Esophagus muscularis mucosa (tissue), 4 donors: ENCODE data around the gene EEF1AKMT3.

Experiments used
- EP300 ChIP-seq: sonication (generic); formaldehyde crosslinking; IDR thresholded peaks from one replicate; pipeline ENCODE4 v1.6.1; 2017; ENCODE audit warnings: antibody characterized with exemption
- POLR2A ChIP-seq: fragments of 450-650 bp; IDR thresholded peaks from one replicate; pipeline ENCODE4 v1.6.1; 2017; ENCODE audit warnings: antibody characterized with exemption, moderate library complexity, mild to moderate bottlenecking, low read depth
- POLR2AphosphoS5 ChIP-seq, 2 donors: sonication (generic); formaldehyde crosslinking; IDR thresholded peaks; one replicate each; pipeline ENCODE4 v1.6.1; 2017; ENCODE audit warnings: antibody characterized with exemption in 2 of 2
- TF ChIP-seq, protein P1 (sequence below), 3 experiments: fragments of 200-600 bp in 2 of 3; fragments of 450-650 bp in 1 of 3; sonication (generic) in 2 of 3; IDR thresholded peaks; one replicate each; pipeline ENCODE4 v1.5.1; 2017 to 2019; ENCODE audit warnings: antibody characterized with exemption in 3 of 3, mild to moderate bottlenecking in 2 of 3, moderate library complexity in 1 of 3

DNA sequence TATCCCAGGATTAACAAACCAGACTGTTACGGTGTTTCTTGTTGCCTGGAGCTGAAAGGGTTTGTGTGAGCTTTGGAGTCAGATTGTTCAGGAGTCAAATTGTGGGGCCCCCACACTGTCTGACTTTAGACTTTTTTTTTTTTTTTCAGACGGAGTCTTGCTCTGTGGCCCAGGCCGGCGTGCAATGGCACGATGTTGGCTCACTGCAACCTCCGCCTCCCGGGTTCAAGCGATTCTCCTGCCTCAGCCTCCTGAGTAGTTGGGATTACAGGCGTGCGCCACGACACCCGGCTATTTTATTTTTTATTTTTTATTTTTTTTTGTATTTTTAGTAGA, 11.0 kb downstream of the EEF1AKMT3 start:
- TF ChIP-seq, protein P1, sequence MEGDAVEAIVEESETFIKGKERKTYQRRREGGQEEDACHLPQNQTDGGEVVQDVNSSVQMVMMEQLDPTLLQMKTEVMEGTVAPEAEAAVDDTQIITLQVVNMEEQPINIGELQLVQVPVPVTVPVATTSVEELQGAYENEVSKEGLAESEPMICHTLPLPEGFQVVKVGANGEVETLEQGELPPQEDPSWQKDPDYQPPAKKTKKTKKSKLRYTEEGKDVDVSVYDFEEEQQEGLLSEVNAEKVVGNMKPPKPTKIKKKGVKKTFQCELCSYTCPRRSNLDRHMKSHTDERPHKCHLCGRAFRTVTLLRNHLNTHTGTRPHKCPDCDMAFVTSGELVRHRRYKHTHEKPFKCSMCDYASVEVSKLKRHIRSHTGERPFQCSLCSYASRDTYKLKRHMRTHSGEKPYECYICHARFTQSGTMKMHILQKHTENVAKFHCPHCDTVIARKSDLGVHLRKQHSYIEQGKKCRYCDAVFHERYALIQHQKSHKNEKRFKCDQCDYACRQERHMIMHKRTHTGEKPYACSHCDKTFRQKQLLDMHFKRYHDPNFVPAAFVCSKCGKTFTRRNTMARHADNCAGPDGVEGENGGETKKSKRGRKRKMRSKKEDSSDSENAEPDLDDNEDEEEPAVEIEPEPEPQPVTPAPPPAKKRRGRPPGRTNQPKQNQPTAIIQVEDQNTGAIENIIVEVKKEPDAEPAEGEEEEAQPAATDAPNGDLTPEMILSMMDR (IDR thresholded peaks at IDR 0.05): no peak
- TF ChIP-seq POLR2A (no peak), POLR2AphosphoS5 (IDR thresholded peaks at IDR 0.05) (no peak), EP300 (no peak)
